Ecto neural progenitor cell (in vitro differentiated cells): ENCODE data around the gene ADORA2A.

Experiments
- DNase-seq: peaks from one replicate; pipeline ENCODE4 v3.0.0-alpha.2; 2018; ENCODE audit warnings: low spot score

ADORA2A gene

DNA sequence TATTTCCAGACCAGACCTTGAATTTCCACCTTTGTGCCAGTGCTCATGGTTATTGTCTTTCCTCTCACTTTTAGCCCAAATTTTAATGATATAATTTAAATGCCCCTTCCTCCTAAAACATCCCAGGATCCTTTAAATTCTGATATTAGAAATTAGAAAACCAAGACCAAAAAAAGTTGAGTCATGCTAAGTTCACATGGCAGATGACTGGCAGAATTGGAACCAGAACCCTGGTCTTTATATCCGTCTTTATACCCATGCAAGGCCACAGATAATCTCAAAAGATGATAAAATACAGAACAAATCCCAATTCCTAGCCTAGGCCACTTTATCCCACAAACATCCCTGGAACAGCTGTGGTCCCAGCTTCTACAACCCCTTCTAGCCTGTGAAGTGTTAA, 26.5 kb downstream of the ADORA2A start:
- no peak for DNase-seq

- DNase-seq = no peak
Measured at GRCh38 chr22:24455039-24455438, 27.6 kb downstream of the ADORA2A start.

DNA sequence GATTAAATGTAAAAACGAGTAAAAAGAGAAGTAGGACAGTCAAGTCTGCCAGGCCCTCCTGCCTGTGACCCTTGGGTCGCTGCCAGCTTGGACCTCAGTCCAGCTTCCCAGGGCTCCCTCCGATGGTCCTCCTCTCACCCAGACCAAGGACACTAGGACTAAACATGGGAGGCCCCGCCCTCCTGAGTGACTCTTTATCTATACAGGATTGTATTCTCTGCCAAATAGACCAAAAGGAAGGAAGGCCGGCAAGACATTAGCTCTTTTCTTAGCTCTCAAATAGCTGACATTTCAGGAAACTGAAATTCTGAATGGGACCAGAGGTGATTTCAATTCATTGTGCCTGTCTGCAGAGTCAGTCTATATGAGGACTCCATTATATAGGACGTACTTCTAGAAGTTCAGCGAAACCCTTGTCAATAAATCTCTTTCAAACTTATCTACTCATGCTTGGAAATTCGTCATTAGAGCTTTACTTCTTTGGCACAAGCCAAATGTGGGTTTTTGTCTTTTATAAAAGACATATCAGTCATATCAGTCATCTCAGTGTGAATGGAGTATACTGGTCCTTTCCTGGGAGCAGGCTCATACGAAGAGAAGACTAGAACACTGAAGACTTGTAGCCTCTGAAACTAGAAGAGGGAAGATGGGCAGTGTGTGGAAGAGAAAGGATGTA, 28.5 kb downstream of the ADORA2A start:
- DNase-seq = no peak

DNA sequence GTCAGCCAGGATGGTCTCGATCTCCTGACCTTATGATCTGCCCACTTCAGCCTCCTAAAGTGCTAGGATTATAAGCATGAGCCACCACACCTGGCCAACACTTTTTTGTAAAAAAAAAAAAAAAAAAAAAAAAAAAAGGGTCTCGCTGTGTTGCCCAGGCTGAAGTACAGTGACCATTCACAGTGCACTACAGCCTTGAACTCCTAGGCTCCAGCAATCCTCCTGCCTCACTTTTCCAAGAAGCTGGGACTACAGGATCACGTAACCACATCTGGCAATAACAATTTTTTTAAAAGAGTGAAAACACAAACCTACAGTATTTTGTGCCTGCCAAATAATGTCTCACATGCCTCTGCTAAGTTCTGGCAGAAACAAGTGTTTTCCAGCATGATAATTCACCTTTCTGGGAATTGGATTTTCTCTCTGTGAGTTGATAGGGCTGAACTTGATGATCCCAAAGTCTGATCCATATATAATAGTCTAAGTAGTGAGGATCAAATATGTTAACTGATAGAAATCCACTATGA, 30.6 kb downstream of the ADORA2A start:
- no peak for DNase-seq

DNA sequence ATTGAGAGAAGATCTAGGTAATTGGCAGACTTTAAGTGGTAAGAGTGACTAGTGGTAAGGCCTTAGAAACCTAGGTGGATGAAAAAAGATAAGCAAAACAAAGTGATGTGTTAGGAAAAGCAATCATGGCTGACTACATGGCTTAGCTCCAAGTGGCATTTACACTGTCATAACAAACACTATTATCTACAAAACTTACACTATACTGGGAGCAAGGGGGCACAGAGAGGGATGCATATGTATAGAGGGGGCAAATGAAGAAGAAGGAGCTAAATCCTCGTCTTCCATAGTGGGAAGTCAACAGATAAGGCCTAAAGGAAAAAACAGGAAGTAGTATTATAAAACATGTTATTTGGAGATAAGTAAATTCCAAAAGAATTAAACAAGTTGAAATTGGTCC, 32.5 kb downstream of the ADORA2A start:
- no peak for DNase-seq

GRCh38 chr22:24460418-24461089, 33.2 kb downstream of the ADORA2A start:
- no peak for DNase-seq

GRCh38 chr22:24463071-24463760, 35.8 kb downstream of the ADORA2A start:
- DNase-seq = no peak

DNA sequence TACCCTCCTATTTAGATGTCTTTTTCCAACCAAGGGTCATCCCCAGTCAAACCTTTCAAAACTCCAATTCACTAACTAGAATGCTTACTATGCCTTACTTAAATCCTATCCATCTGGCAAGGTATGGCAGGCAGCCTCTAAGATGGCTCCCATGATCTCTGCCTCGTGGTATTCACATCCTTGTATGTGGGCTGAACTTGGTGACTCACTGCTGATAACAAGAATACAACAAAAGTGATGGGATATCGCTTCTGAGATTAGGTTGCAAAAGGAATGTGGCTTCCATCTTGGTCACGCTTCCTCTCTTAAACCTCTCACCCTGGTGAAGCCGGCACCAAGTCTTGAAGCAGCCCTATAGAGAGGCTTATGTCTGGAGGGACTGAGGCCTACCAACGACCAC, 38.2 kb downstream of the ADORA2A start:
- no peak for DNase-seq

DNA sequence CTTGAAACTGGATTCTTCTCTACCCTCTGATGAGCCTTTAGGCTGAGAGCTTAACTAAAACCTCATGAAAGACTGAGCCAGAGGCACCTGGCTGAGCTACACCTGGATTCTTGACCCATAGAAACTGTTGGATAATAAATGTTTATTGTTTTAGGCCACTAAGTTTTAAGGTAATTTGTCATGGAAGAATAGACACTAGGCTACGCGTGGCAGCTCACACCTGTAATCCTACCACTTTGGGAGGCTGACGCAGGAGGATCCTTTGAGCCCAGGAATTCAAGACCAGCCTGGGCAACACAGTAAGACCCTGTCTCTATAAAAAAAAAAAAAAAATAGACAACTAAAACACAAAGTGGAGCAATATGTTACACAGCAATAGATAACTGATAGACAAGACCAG, 38.6 kb downstream of the ADORA2A start:
- no peak for DNase-seq

GRCh38 chr22:24466716-24467328, 39.4 kb downstream of the ADORA2A start:
- no peak for DNase-seq

DNA sequence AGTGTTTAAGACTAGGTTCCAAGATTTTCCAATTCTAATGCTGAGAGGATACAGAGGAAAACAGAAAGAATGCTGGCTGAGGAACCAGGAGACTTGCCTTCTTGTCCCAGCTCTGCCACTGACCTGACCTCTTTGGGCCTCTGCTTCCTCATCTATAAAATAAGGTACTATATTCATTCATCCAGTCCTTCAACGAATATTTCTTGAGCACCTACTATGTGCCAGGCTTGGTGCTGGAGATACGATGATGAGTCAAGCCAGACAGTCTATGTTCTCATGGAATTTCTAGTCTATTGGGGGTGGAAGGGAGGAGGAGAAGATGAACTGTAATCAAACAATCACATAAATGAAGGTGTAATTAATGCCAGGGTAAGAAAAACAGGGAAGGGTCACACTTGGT, 39.9 kb downstream of the ADORA2A start:
- DNase-seq = no peak

- no peak for DNase-seq
Measured at GRCh38 chr22:24471570-24471969, 44.2 kb downstream of the ADORA2A start.

DNA sequence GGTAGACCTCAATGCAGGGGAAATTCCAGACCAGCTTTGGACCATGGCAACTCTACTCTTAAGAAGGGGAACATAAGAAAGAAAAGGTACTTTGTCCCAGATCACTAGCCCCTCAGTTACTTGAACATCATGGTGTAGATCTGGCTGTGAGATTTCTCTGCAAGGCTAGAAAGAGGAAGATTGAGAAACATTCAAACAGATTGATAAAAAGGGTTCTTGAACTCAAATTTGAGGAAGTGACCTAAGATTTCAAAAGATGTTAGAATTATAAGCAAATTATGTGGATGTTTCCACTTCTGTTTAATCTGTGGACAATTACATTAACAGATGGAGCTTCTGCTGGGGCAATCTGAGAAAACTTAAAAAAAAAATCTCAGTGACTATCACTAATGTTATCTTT, 45.9 kb downstream of the ADORA2A start:
- no peak for DNase-seq

- DNase-seq = no peak
Measured at GRCh38 chr22:24474221-24474620, 46.8 kb downstream of the ADORA2A start.

DNA sequence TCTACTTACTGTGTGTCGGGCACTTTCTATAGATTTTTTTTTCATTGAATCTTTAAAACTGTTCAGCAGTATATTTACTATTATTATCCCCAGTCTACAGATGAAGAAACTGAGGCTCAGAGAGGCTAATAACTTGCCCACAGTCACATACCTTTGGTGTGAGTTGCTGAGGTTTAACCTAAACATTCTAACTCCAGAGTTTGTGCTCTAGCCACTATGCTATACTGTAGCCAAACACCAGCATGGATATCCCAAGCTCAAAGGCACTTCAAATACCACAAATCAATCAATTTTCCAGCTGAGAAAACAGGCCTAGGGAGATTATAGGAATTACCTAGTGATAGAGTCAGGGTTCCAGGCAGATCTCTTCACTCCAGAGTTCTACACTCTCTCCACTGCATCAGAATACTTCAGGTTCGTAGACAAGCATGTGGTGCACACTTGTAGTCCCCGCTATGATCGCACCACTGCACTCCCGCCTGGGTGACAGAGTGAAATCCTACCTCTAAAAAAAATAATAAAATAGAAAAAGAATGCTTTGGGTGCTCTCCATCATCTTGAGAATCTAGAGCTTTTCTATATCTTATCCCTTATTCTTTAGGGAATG, 47.4 kb downstream of the ADORA2A start:
- no peak for DNase-seq

DNA sequence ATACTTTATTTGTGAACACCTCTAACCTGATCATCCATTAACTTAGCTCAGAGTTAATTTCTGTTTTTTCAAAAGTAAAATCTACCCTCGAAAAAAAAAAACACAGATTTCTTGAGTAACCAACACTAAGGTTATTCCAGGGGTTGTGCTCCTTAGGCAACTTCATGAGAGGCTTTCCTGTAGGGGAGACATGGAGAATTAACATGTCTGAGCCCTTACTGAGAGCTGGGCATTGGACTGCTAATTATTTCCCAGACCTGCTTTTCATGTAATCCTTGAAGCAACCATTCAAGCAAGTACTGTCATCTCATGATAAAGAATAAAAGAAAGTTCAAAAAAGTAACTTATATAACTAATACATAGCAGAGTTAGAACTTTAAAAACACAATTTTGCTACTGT, 54.2 kb downstream of the ADORA2A start:
- no peak for DNase-seq

- DNase-seq = no peak
Measured at GRCh38 chr22:24482575-24482974, 55.2 kb downstream of the ADORA2A start.

DNA sequence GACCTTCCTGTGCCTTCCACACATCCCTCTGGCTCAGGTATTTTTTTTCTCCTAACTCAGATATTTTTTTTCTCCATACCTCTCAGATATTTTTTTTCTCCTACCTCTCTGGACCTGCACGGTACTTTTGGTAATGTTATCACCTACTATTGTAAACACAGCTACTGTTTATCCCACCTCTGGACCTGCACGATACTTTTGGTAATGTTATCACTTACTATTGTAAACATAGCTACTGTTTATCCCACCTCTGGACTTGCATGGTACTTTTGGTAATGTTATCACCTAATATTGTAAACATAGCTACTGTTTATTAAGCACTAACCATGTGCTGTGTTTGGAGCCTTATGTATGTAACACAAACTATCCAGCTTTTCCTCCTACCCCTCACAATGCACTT, 55.6 kb downstream of the ADORA2A start:
- DNase-seq = no peak

GRCh38 chr22:24483976-24484545, 56.7 kb downstream of the ADORA2A start:
- no peak for DNase-seq

GRCh38 chr22:24485170-24485569, 57.8 kb downstream of the ADORA2A start:
- DNase-seq = no peak

DNA sequence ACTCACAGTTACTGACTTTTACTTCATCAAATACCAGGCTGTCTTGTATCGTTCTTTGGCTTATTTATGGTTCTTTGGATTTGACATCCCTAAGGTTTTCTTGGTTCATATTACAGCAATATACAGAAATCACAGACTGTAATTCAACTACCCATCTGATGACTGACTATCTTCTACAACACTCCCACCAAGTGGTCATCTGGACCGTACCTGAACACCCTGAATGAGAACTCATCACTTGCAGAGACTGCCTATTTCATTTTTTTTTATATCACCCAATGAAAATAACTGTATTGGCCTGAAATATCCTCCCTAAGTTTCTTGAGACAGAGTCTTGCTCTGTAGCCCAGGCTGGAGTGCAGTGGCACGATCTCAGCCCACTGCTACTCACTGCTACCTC, 58.2 kb downstream of the ADORA2A start:
- DNase-seq = no peak

DNA sequence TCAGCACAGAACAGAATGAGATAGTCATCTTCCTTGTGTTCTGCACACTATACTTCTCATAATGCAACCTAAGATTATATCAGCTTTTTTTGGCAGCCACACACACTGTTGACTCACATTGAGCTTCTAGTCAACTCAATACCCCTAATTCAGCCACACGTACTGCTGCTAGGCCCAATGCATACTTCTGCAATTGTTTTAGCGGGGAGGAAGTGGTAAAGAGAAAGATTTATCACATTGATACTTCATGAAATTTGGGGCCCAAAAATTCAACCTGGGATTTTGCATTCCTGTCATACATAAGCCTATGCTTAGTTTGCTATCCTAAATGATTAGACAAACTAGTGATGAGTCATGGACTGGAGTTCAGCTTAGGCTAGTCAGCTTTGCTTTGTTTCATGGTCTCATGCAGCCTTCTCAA, 59.1 kb downstream of the ADORA2A start:
- no peak for DNase-seq
